Activated CD4-positive, alpha-beta T cell treated with anti-CD3 and anti-CD28 coated beads, Interleukin-2, amount 50 U/mL, for 24 hours (primary cell): ENCODE measurements around the gene SLC7A14.

Experiments used
- DNase-seq, 2 donors: peaks; one replicate each; pipeline ENCODE4 v3.0.0-alpha.2; 2020; ENCODE audit warnings: low read depth in 1 of 2, low spot score in 1 of 2

SLC7A14 gene

GRCh38 chr3:170473358-170473757, 112.5 kb downstream of the SLC7A14 start:
- DNase-seq, result no peak

- no peak for DNase-seq
Observed at GRCh38 chr3:170471149-170471548, 114.7 kb downstream of the SLC7A14 start.

- DNase-seq, result no peak
Observed at GRCh38 chr3:170470063-170471016, 115.5 kb downstream of the SLC7A14 start.

- DNase-seq, result no peak
Observed at GRCh38 chr3:170469151-170470062, 116.5 kb downstream of the SLC7A14 start.

GRCh38 chr3:170467571-170468147, 118.2 kb downstream of the SLC7A14 start:
- no peak for DNase-seq

- no peak for DNase-seq
Observed at GRCh38 chr3:170467007-170467406, 118.9 kb downstream of the SLC7A14 start.

GRCh38 chr3:170465955-170466354, 119.9 kb downstream of the SLC7A14 start:
- no peak for DNase-seq

- no peak for DNase-seq
Observed at GRCh38 chr3:170463011-170463410, 122.9 kb downstream of the SLC7A14 start.

- DNase-seq, result no peak
Observed at GRCh38 chr3:170458285-170458684, 127.6 kb downstream of the SLC7A14 start.

GRCh38 chr3:170454509-170454908, 131.4 kb downstream of the SLC7A14 start:
- DNase-seq, result no peak

- no peak for DNase-seq
Observed at GRCh38 chr3:170450039-170450438, 135.8 kb downstream of the SLC7A14 start.

- DNase-seq, result no peak
Observed at GRCh38 chr3:170448584-170448983, 137.3 kb downstream of the SLC7A14 start.

GRCh38 chr3:170443457-170443856, 142.4 kb downstream of the SLC7A14 start:
- DNase-seq, result no peak

- DNase-seq, result no peak
Observed at GRCh38 chr3:170442947-170443346, 142.9 kb downstream of the SLC7A14 start.

GRCh38 chr3:170441412-170441811, 144.5 kb downstream of the SLC7A14 start:
- DNase-seq, result no peak

GRCh38 chr3:170440344-170440743, 145.5 kb downstream of the SLC7A14 start:
- no peak for DNase-seq

- no peak for DNase-seq
Observed at GRCh38 chr3:170438836-170439235, 147.0 kb downstream of the SLC7A14 start.

GRCh38 chr3:170437696-170438407, 148.0 kb downstream of the SLC7A14 start:
- DNase-seq, result no peak

GRCh38 chr3:170437176-170437575, 148.7 kb downstream of the SLC7A14 start:
- no peak for DNase-seq

GRCh38 chr3:170436697-170437096, 149.2 kb downstream of the SLC7A14 start:
- no peak for DNase-seq

- no peak for DNase-seq
Observed at GRCh38 chr3:170432416-170432815, 153.5 kb downstream of the SLC7A14 start.
